ENCODE measurements around the gene ACOXL. TPM values are rescaled to one million over a fixed set of nuclear protein-coding genes. Genes with fewer than 3 reads are reported as not detected.

The ACOXL gene
- total and polyA plus RNA-seq, 2 of the 8 experiments (the other 6 are each of a cell fraction or from before 2014, with no cell fraction given): 11.4 to 20.6 TPM

DNA sequence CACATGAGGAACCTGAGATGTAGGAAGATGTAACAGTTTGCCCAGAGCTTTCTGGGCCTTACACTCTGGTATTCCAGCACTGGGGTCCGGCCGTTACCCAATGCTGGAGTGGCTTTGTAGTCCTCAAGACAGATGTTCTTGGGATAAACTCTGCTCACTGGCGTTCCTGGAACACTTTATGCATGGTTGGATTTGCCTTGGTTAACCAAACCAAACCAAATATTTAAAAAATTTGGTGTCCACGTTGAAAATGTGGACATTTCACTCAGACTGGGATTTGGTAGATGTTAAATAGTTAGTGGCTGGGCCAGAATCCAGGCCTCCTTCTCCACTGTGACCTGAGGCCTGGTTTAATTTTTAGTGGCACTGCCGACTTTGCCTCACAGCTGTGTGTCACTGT is 81.5 kb downstream of the ACOXL start:
- TF ChIP-seq POLR2AphosphoS5 (IDR thresholded peaks at IDR 0.05; ENCODE audit: low read depth, low read length): no peak
- TF ChIP-seq BRCA1 (IDR thresholded peaks at IDR 0.05; ENCODE audit: low read depth, low read length): no peak
- TF ChIP-seq TAF7 (optimal IDR thresholded peaks at IDR 0.05; ENCODE audit: borderline replicate concordance, low read depth, low read length): no peak
- TF ChIP-seq PHF8 (conservative IDR thresholded peaks at IDR 0.05; ENCODE audit: low read depth, low read length): no peak
- no peak for TF ChIP-seq CBX5 (IDR thresholded peaks at IDR 0.05; ENCODE audit: low read depth, low read length)
- TF ChIP-seq SIX5 (IDR thresholded peaks at IDR 0.05; ENCODE audit: low read depth, low read length): no peak
- no peak for TF ChIP-seq E2F6 (IDR thresholded peaks at IDR 0.05)
- no peak for TF ChIP-seq TBP (IDR thresholded peaks at IDR 0.05; ENCODE audit: low read depth, low read length)
- no peak for TF ChIP-seq RBBP5 (IDR thresholded peaks at IDR 0.05; ENCODE audit: borderline replicate concordance, low read depth, low read length)
- POLR2A ChIA-PET (ENCODE audit: partially characterized antibody): no interaction called here
- H2BK120ac ChIP-seq (replicated peaks; ENCODE audit: low read depth, low read length): no peak overlapping the region

More for the DNA sequence above, 81.5 kb downstream of the ACOXL start:
- 87% methylated on average over 5 of the region's 5 CpGs; no CpG with 5 or more reads in 1 of the 2 experiments for WGBS, 2 experiments (ENCODE audit: extremely low coverage in 1 of 2, insufficient coverage in 1 of 2, insufficient read length in 1 of 2, insufficient replicate concordance in 2 of 2, low coverage in 1 of 2, low lambda C conversion rate in 2 of 2, missing lambda C conversion rate in 1 of 2)
- Histone ChIP-seq H4K8ac (ENCODE audit: extremely low read depth, insufficient read depth, low read length) (no peak overlapping the region), H2BK15ac (ENCODE audit: low read length) (no peak overlapping the region), H3K56ac (replicated peaks; ENCODE audit: insufficient read length, low read depth, low read length) (no peak overlapping the region), H3K4me3 (ENCODE audit: extremely low read depth in 1 of 4, insufficient read depth in 2 of 4, low read depth in 3 of 4, low read length in 4 of 4) (no peak overlapping the region), H3K9ac (replicated peaks in 1 of 4; ENCODE audit: extremely low read depth in 1 of 4, low read depth in 3 of 4, low read length in 3 of 4) (no peak overlapping the region), H4K5ac (ENCODE audit: insufficient read length, low read depth, low read length) (no peak overlapping the region), H3K79me2 (ENCODE audit: control insufficient read depth in 1 of 2, insufficient read depth in 2 of 2, low read length in 2 of 2) (no peaks in the 10 kb centered on the region), H3K14ac (ENCODE audit: insufficient read length) (no peak overlapping the region), H2BK5ac (ENCODE audit: low read depth, low read length) (no peak overlapping the region), H3K23me2 (ENCODE audit: low read depth, low read length) (peaks cover 6% of the 10 kb centered on the region; the same call in 1 of the 2 replicates), H3K27ac (ENCODE audit: low read depth, low read length) (no peak overlapping the region), H2AK5ac (ENCODE audit: low read depth, low read length) (no peak overlapping the region), H4K91ac (replicated peaks; ENCODE audit: insufficient read length, low read length) (no peak overlapping the region), H3K27me3 (replicated peaks in 1 of 4; ENCODE audit: control insufficient read depth in 3 of 4, extremely low read depth in 1 of 4, insufficient read depth in 3 of 4, low read length in 3 of 4) (no peaks in the 10 kb centered on the region), H3K9me3 (ENCODE audit: insufficient read depth in 2 of 2, low read depth in 1 of 2, low read length in 1 of 2) (no peaks in the 10 kb centered on the region), H3K4ac (replicated peaks; ENCODE audit: insufficient read length, low read depth, low read length) (no peak overlapping the region), H2BK20ac (ENCODE audit: low read length) (no peak overlapping the region), H2AFZ (ENCODE audit: low read length) (no peak overlapping the region), H3K4me2 (ENCODE audit: insufficient read depth in 1 of 2, low read depth in 2 of 2, low read length in 2 of 2) (no peak overlapping the region), H3K18ac (ENCODE audit: extremely low read depth, low read length) (no peak overlapping the region), H3K23ac (ENCODE audit: insufficient read length) (no peak overlapping the region), H3K4me1 (replicated peaks in 1 of 4; ENCODE audit: control insufficient read depth in 3 of 4, insufficient read depth in 4 of 4, low read length in 3 of 4) (peaks cover 0 to 6% (median 0%) of the 10 kb centered on the region in 4 experiments; a peak in 1 of 7 replicates), H3K36me3 (ENCODE audit: control insufficient read depth in 2 of 4, insufficient read depth in 4 of 4, low read length in 3 of 4) (peaks cover 5 to 14% (median 10%) of the 10 kb centered on the region in 4 experiments; a peak in 5 of 8 replicates), H4K20me1 (replicated peaks in 1 of 2; ENCODE audit: control insufficient read depth in 1 of 2, insufficient read depth in 2 of 2, low read length in 2 of 2) (peaks cover 2 to 4% of the 10 kb centered on the region in 2 experiments), H3K79me1 (ENCODE audit: low read depth, low read length) (no peaks in the 10 kb centered on the region), H2BK12ac (ENCODE audit: low read depth, low read length) (no peak overlapping the region)
- FAIRE-seq (no peak), DNase-seq (ENCODE audit: low read depth in 1 of 2, low spot score in 2 of 2) (no peak)
- CTCF ChIA-PET (ENCODE audit: partially characterized antibody): interaction anchor here (1.0 to 5.5 kb wide), 9 partner anchors 14 to 283 kb away, joined by 3 to 52 read pairs (median 15); no protein-coding TSS in a partner anchor
